Fibroblast of skin of left biceps (primary cell): ENCODE data around the gene MAST3.

ENCODE experiments used
- DNase-seq, 2 experiments: peaks; one replicate each; pipeline ENCODE4 v3.0.0-alpha.2; 2013; ENCODE audit warnings: low read depth in 2 of 2

Gene MAST3

GRCh38 chr19:18185538-18185937 lies 88.0 kb downstream of the MAST3 start:
- no peak for DNase-seq

GRCh38 chr19:18190278-18190677 lies 92.7 kb downstream of the MAST3 start:
- no peak for DNase-seq

GRCh38 chr19:18191640-18192062 lies 94.1 kb downstream of the MAST3 start:
- DNase-seq, result no peak

GRCh38 chr19:18192673-18193387 lies 95.3 kb downstream of the MAST3 start, which contains the start of gene MPV17L2:
Gene MPV17L2, plus strand, starts transcription at chr19:18193218. Its CDS starts 64 bp downstream, at chr19:18193282.
- DNase-seq, result peak; percentile 100

- DNase-seq, result no peak
These were observed 96.0 kb downstream of the MAST3 start for GRCh38 chr19:18193388-18194180.

- DNase-seq, result no peak
These were observed 96.6 kb downstream of the MAST3 start for GRCh38 chr19:18194181-18194530.

- no peak for DNase-seq
These were observed 97.1 kb downstream of the MAST3 start for GRCh38 chr19:18194554-18195238.

GRCh38 chr19:18196511-18196845 lies 98.9 kb downstream of the MAST3 start:
- DNase-seq, result no peak

- DNase-seq, result no peak
These were observed 99.7 kb downstream of the MAST3 start for GRCh38 chr19:18197306-18197705.

GRCh38 chr19:18197941-18198340 lies 100.4 kb downstream of the MAST3 start:
- DNase-seq, result no peak

GRCh38 chr19:18198374-18198773 lies 100.8 kb downstream of the MAST3 start:
- no peak for DNase-seq
